GM18909 (cell line): ENCODE results near the gene TTLL12.

ENCODE experiments used
- ATAC-seq: cut with Tn5 transposase; IDR thresholded peaks from one replicate; pipeline ENCODE4 v1.9.1; 2021; ENCODE audit warnings: mild to moderate bottlenecking; ENCODE audit not compliant: unreplicated experiment, poor library complexity

The TTLL12 gene

GRCh38 chr22:43201486-43202219 lies 14.7 kb upstream of the TTLL12 start:
- ATAC-seq, result no peak

- no peak for ATAC-seq
Measured at GRCh38 chr22:43200555-43200954, 13.6 kb upstream of the TTLL12 start.

- no peak for ATAC-seq
Measured at GRCh38 chr22:43200031-43200430, 13.1 kb upstream of the TTLL12 start.

- ATAC-seq, result no peak
Measured at GRCh38 chr22:43199541-43199940, 12.6 kb upstream of the TTLL12 start.

- ATAC-seq, result no peak
Measured at GRCh38 chr22:43198936-43199335, 12.0 kb upstream of the TTLL12 start.

- no peak for ATAC-seq
Measured at GRCh38 chr22:43198126-43198525, 11.2 kb upstream of the TTLL12 start.

- ATAC-seq, result no peak
Measured at GRCh38 chr22:43197271-43197941, 10.5 kb upstream of the TTLL12 start.

- no peak for ATAC-seq
Measured at GRCh38 chr22:43191831-43192230, 4.9 kb upstream of the TTLL12 start.

GRCh38 chr22:43188829-43189545 lies 2.1 kb upstream of the TTLL12 start:
- no peak for ATAC-seq

GRCh38 chr22:43187171-43188099 lies 501 bp upstream of the TTLL12 start:
- peak; percentile 87 for ATAC-seq

- ATAC-seq, result no peak
Measured at GRCh38 chr22:43185860-43186261, 1.1 kb downstream of the TTLL12 start.

- no peak for ATAC-seq
Measured at GRCh38 chr22:43183496-43184277, 3.2 kb downstream of the TTLL12 start.

GRCh38 chr22:43182726-43183125 lies 4.2 kb downstream of the TTLL12 start:
- ATAC-seq, result no peak

GRCh38 chr22:43182118-43182517 lies 4.8 kb downstream of the TTLL12 start:
- ATAC-seq, result no peak

GRCh38 chr22:43181321-43182076 lies 5.4 kb downstream of the TTLL12 start:
- no peak for ATAC-seq

GRCh38 chr22:43180670-43181069 lies 6.3 kb downstream of the TTLL12 start:
- no peak for ATAC-seq

- ATAC-seq, result no peak
Measured at GRCh38 chr22:43179911-43180195, 7.1 kb downstream of the TTLL12 start.

- ATAC-seq, result no peak
Measured at GRCh38 chr22:43179146-43179910, 7.6 kb downstream of the TTLL12 start.
